ENCODE data around the gene PATL2.
"Not testable (repeated sequence)": the region's sequence is repeated elsewhere in the genome, so short reads cannot be mapped to it uniquely, and the experiment has no call there.

PATL2 gene

GRCh38 chr15:44711096-44711742 is at the start of gene PATL2, which contains the start of gene B2M:
TSS of gene PATL2 (minus strand) at chr15:44711323. CDS start at chr15:44676490, 34,833 bp downstream.
TSS of gene B2M (plus strand) at chr15:44711517. CDS start at chr15:44711547, 30 bp downstream.
- TF ChIP-seq CTCF (IDR thresholded peaks at IDR 0.05; ENCODE audit: insufficient read depth, low read depth, low read length, missing control alignments): no peak
- DNase-seq (ENCODE audit: low read depth): peak; percentile 98
- peak within 1 kb of the TSS; percentile 94 for H3K4me3 ChIP-seq (ENCODE audit: low read depth, low read length)

- no peak for TF ChIP-seq CTCF (IDR thresholded peaks at IDR 0.05; ENCODE audit: insufficient read depth, low read depth, low read length, missing control alignments)
- no peak for DNase-seq (ENCODE audit: low read depth)
- H3K4me3 ChIP-seq (ENCODE audit: low read depth, low read length): no peak overlapping the region
Measured at GRCh38 chr15:44753345-44753744, 42.2 kb upstream of the PATL2 start.

- H3K4me3 ChIP-seq (ENCODE audit: low read depth, low read length); DNase-seq (ENCODE audit: low read depth): not testable (repeated sequence)
Measured at GRCh38 chr15:44743454-44743853, 32.3 kb upstream of the PATL2 start.

- H3K4me3 ChIP-seq (ENCODE audit: low read depth, low read length); DNase-seq (ENCODE audit: low read depth): not testable (repeated sequence)
Measured at GRCh38 chr15:44739222-44739847, 28.2 kb upstream of the PATL2 start.

GRCh38 chr15:44738340-44738984 is 27.3 kb upstream of the PATL2 start:
- TF ChIP-seq CTCF (IDR thresholded peaks at IDR 0.05; ENCODE audit: insufficient read depth, low read depth, low read length, missing control alignments): peak; percentile 52
- peak; percentile 65 for DNase-seq (ENCODE audit: low read depth)

GRCh38 chr15:44736181-44736765 is 25.1 kb upstream of the PATL2 start, which contains the start of gene TRIM69:
TSS of gene TRIM69 (plus strand) at chr15:44736528. CDS start at chr15:44736705, 177 bp downstream.
- no peak for DNase-seq (ENCODE audit: low read depth)
- H3K4me3 ChIP-seq (ENCODE audit: low read depth, low read length): peak within 1 kb of the TSS; percentile 51
- TF ChIP-seq CTCF (IDR thresholded peaks at IDR 0.05; ENCODE audit: insufficient read depth, low read depth, low read length, missing control alignments): no peak

More at GRCh38 chr15:44738340-44738984, 27.3 kb upstream of the PATL2 start:
- H3K4me3 ChIP-seq (ENCODE audit: low read depth, low read length): no peak overlapping the region

- peak overlapping the region; percentile 51 for H3K4me3 ChIP-seq (ENCODE audit: low read depth, low read length)
- no peak for TF ChIP-seq CTCF (IDR thresholded peaks at IDR 0.05; ENCODE audit: insufficient read depth, low read depth, low read length, missing control alignments)
- DNase-seq (ENCODE audit: low read depth): peak; percentile 57
Measured at GRCh38 chr15:44735482-44736180, 24.5 kb upstream of the PATL2 start.
